SK-N-SH (cell line): ENCODE data around the gene SCO2. TPM values are rescaled to one million over a fixed set of nuclear protein-coding genes. Genes with fewer than 3 reads are reported as not detected.
A peak's percentile ranks its signal among the peaks of the same experiment; 100 is the strongest.

Experiments used
- CTCF ChIA-PET: fragments of 300-600, 350-600 bp; formaldehyde crosslinking; extraction: SDS; loops from one replicate; lab custom pipeline; 2021; lab: Yijun Ruan, JAX
- POLR2A ChIA-PET: fragments of 350-600 bp; sonication (Branson Sonifier 250); formaldehyde crosslinking; extraction: SDS; loops from one replicate; lab custom pipeline; 2020; ENCODE audit warnings: antibody characterized with exemption, inconsistent platforms; lab: Yijun Ruan, JAX
- DNase-seq: peaks from one replicate; pipeline ENCODE4 v3.0.0; 2012
- H2AFZ ChIP-seq: fragments of 200-600 bp; sonication (generic); 2 replicates; pipeline ENCODE4 v1.8.1; 2016; ENCODE audit warnings: antibody characterized with exemption, mild to moderate bottlenecking, low read depth
- H3F3A ChIP-seq: fragments of 200-600 bp; sonication (generic); replicated peaks from 2 replicates; pipeline ENCODE3; 2016; ENCODE audit warnings: antibody characterized with exemption, mild to moderate bottlenecking; ENCODE audit not compliant: insufficient read depth
- H3K27ac ChIP-seq, 2 experiments: fragments of 200-500 bp in 1 of 2; fragments of 200-600 bp in 1 of 2; sonication (Bioruptor generic) in 1 of 2; sonication (generic), shearing (Covaris generic) in 1 of 2; 2 replicates each; pipeline versions ENCODE4 v1.5.1 to v1.6.1; 2014 to 2016; ENCODE audit warnings: low read depth in 2 of 2, inconsistent platforms in 1 of 2, low read length in 1 of 2, mild to moderate bottlenecking in 1 of 2, mixed read lengths in 1 of 2
- H3K27me3 ChIP-seq: fragments of 200-600 bp; sonication (generic), shearing (Covaris generic); 2 replicates; pipeline ENCODE4 v1.6.1; 2016; ENCODE audit warnings: mixed run types; ENCODE audit not compliant: insufficient read depth
- H3K36me3 ChIP-seq, 2 experiments: fragments of 200-500 bp in 1 of 2; fragments of 200-600 bp in 1 of 2; sonication (Bioruptor generic) in 1 of 2; sonication (generic) in 1 of 2; replicated peaks in 1 of 2; 2 replicates each; pipeline versions ENCODE3 to v1.5.1; 2014 to 2016; ENCODE audit warnings: low read length in 1 of 2, mild to moderate bottlenecking in 1 of 2; ENCODE audit not compliant: insufficient read depth in 2 of 2, control insufficient read depth in 1 of 2
- H3K4me1 ChIP-seq, 2 experiments: fragments of 200-500 bp in 1 of 2; fragments of 200-600 bp in 1 of 2; sonication (Bioruptor generic) in 1 of 2; sonication (generic), shearing (Covaris generic) in 1 of 2; 2 replicates each; pipeline versions ENCODE4 v1.5.1 to v1.6.1; 2014 to 2016; ENCODE audit warnings: low read depth in 1 of 2, low read length in 1 of 2, mixed run types in 1 of 2; ENCODE audit not compliant: insufficient read depth in 2 of 2, control insufficient read depth in 1 of 2
- H3K4me2 ChIP-seq: fragments of 200-600 bp; sonication (generic), shearing (Covaris generic); 2 replicates; pipeline ENCODE4 v1.6.1; 2017; ENCODE audit warnings: mixed run types
- H3K4me3 ChIP-seq, 2 experiments: fragments of 200-500 bp in 1 of 2; fragments of 200-600 bp in 1 of 2; sonication (Bioruptor generic) in 1 of 2; sonication (generic), shearing (Covaris generic) in 1 of 2; 2 replicates each; pipeline versions ENCODE4 v1.5.1 to v1.8.1; 2014 to 2016; ENCODE audit warnings: low read depth in 2 of 2, inconsistent platforms in 1 of 2, low read length in 1 of 2, mild to moderate bottlenecking in 1 of 2, mixed read lengths in 1 of 2, moderate library complexity in 1 of 2
- H3K79me2 ChIP-seq: fragments of 200-600 bp; sonication (generic); 2 replicates; pipeline ENCODE4 v1.8.1; 2017; ENCODE audit warnings: mild to moderate bottlenecking; ENCODE audit not compliant: insufficient read depth
- H3K9ac ChIP-seq: fragments of 200-600 bp; sonication (generic); 2 replicates; pipeline ENCODE4 v1.6.1; 2017; ENCODE audit warnings: mixed run types
- H3K9me2 ChIP-seq: fragments of 200-600 bp; sonication (generic); 2 replicates; pipeline ENCODE4 v1.6.1; 2017; ENCODE audit warnings: mixed run types
- H3K9me3 ChIP-seq: fragments of 200-600 bp; sonication (generic); 2 replicates; pipeline ENCODE4 v1.6.1; 2017; ENCODE audit warnings: mixed run types, mild to moderate bottlenecking, moderate library complexity
- H4K20me1 ChIP-seq: fragments of 200-600 bp; sonication (generic); 2 replicates; pipeline ENCODE4 v1.6.1; 2017; ENCODE audit warnings: mild to moderate bottlenecking, mixed run types; ENCODE audit not compliant: insufficient read depth
- EP300 ChIP-seq, 2 experiments: IDR thresholded peaks; 2 replicates each; pipeline versions ENCODE4 v1.4.0 to v1.6.1; 2012; ENCODE audit warnings: borderline replicate concordance in 1 of 2, low read depth in 1 of 2, low read length in 1 of 2
- EZH2phosphoT487 ChIP-seq: fragments of 200-600 bp; sonication (generic); IDR thresholded peaks from 2 replicates; pipeline ENCODE4 v1.6.1; 2017; ENCODE audit warnings: low read depth, mixed run types, mild to moderate bottlenecking, antibody characterized with exemption, moderate library complexity, borderline replicate concordance
- FOXJ3 ChIP-seq: sonication (generic); formaldehyde crosslinking; IDR thresholded peaks from 2 replicates; pipeline ENCODE4 v1.5.1; 2020; ENCODE audit warnings: mild to moderate bottlenecking, missing genetic modification reagents
- GABPA ChIP-seq: IDR thresholded peaks from 2 replicates; pipeline ENCODE4 v1.4.0; 2012; ENCODE audit warnings: low read depth, mild to moderate bottlenecking
- NFIC ChIP-seq: IDR thresholded peaks from 2 replicates; pipeline ENCODE4 v1.4.0; 2012; ENCODE audit warnings: borderline replicate concordance
- POLR2AphosphoS5 ChIP-seq: IDR thresholded peaks from 2 replicates; pipeline ENCODE4 v1.6.1; 2012; ENCODE audit warnings: low read depth, low read length
- REST ChIP-seq: IDR thresholded peaks from 2 replicates; pipeline ENCODE4 v1.6.1; 2012; ENCODE audit warnings: mild to moderate bottlenecking, low read depth, low read length, moderate library complexity
- RFX5 ChIP-seq: IDR thresholded peaks from 2 replicates; pipeline ENCODE4 v1.6.1; 2012; ENCODE audit warnings: mild to moderate bottlenecking, improper control_type of control experiment, low read length
- RXRA ChIP-seq: IDR thresholded peaks from 2 replicates; pipeline ENCODE4 v1.4.0; 2012; ENCODE audit warnings: low read depth, mild to moderate bottlenecking, borderline replicate concordance
- TAF1 ChIP-seq: IDR thresholded peaks from 2 replicates; pipeline ENCODE4 v1.6.1; 2012; ENCODE audit warnings: low read depth, mild to moderate bottlenecking, low read length, moderate library complexity, borderline replicate concordance
- TCF12 ChIP-seq: IDR thresholded peaks from 2 replicates; pipeline ENCODE4 v1.4.0; 2012
- USF1 ChIP-seq: IDR thresholded peaks from 2 replicates; pipeline ENCODE4 v1.4.0; 2012; ENCODE audit warnings: low read depth, borderline replicate concordance
- YY1 ChIP-seq: IDR thresholded peaks from 2 replicates; pipeline ENCODE4 v1.4.0; 2012; ENCODE audit warnings: low read depth, mild to moderate bottlenecking
- WGBS: methylation state at CpG from one replicate; pipeline ENCODE4 v1.1.6; 2017; ENCODE audit warnings: low lambda C conversion rate; 5-methylcytosine and 5-hydroxymethylcytosine counted together
- polyA plus RNA-seq, 3 experiments: library from polyadenylated mRNA; depleted of rRNA; stranded (reverse); fragments of >200 nt; gene quantifications; 2 replicates each; pipeline ENCODE4 v1.2.3, GENCODE V29; 2012
- TF ChIP-seq, protein P1 (sequence below): IDR thresholded peaks from 2 replicates; pipeline ENCODE4; 2012
- TF ChIP-seq, protein P2 (sequence below): fragments of 150-350 bp; IDR thresholded peaks from 2 replicates; pipeline ENCODE4 v1.6.1; 2016; ENCODE audit warnings: mild to moderate bottlenecking, low read depth, low read length
- TF ChIP-seq, protein P3 (sequence below): IDR thresholded peaks from 2 replicates; pipeline ENCODE4 v1.4.0; 2012; ENCODE audit warnings: low read depth

Gene SCO2
- polyA plus RNA-seq, 1 of the 3 experiments (the other 2 are of a cell fraction) = 4.0 TPM

DNA sequence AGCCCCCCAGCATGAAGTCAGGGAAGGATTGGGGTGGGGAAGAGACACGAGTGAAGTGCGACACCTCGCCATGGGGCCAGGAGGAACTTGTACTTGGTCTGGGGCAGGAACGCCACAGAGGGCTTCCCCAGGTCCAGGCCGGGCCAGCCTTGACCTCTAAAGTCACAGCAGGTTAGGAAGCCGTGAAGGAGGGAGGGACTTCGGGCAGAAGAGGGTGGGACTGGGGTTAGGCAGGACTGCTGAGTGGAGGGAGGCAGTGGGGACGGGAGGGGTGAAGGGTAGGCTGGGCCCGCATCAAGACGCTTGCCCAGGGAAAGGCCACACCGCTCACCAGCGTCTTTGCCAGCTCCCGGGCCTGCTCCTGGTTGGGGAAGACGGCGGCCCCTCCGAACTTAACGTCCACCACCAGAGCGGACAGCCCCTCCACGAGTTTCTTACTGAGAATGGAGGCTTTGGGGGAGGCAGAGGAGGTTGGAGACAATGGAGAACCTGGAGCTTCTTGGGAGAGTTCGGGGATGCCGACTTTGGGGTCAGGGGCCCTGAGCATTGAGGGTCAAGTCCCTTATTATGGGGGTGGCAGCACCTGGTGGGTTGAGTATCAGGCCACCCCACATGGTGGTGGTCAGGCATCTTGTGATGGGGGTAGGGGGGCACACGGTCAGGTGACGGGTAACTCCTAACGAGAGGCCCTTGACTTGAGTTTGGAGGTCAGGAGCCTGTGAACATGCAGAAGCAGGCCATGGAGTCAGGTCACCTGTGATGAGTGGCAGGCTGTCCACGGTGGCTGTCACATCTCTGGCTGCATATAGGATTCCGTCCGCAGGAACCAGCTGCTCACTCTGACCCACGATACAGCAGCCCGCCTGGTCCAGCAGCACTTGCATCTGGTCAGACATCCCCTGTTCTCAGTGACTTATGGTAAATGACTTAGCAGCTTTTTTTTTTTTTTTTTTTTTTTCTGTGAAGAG is 1.7 kb upstream of the SCO2 start:
- ChIA-PET CTCF (interaction anchor here (0.6 to 3.0 kb wide), 8 partner anchors 9 to 93 kb away, joined by 3 to 18 read pairs (median 4); partner anchors contain the start of genes CPT1B and LMF2), POLR2A (no interaction called here)
- peak overlapping the region; percentile 80 to 81 for H3K4me3 ChIP-seq
- 41% methylated on average over 17 of the region's 29 CpGs for WGBS
- peak overlapping the region; percentile 80 for H3K9ac ChIP-seq
- H3K79me2 ChIP-seq = peaks cover 18% of the 10 kb centered on the region
- H3K36me3 ChIP-seq = peaks cover 0 to 19% of the 10 kb centered on the region in 2 experiments
- H4K20me1 ChIP-seq = peaks cover 8% of the 10 kb centered on the region; the same call in 1 of the 2 replicates
- peaks cover 19% of the 10 kb centered on the region for H3F3A ChIP-seq
- no peaks in the 10 kb centered on the region for H3K27me3 ChIP-seq
- peak overlapping the region; percentile 93 for H3K4me2 ChIP-seq
- no peaks in the 10 kb centered on the region for H3K9me2 ChIP-seq
- H2AFZ ChIP-seq = peak overlapping the region; percentile 76; the same call in 1 of the 2 replicates
- H3K9me3 ChIP-seq = no peaks in the 10 kb centered on the region
- H3K27ac ChIP-seq = peak overlapping the region; percentile 68 to 93
- no peak for TF ChIP-seq TAF1
- TF ChIP-seq, protein P1, sequence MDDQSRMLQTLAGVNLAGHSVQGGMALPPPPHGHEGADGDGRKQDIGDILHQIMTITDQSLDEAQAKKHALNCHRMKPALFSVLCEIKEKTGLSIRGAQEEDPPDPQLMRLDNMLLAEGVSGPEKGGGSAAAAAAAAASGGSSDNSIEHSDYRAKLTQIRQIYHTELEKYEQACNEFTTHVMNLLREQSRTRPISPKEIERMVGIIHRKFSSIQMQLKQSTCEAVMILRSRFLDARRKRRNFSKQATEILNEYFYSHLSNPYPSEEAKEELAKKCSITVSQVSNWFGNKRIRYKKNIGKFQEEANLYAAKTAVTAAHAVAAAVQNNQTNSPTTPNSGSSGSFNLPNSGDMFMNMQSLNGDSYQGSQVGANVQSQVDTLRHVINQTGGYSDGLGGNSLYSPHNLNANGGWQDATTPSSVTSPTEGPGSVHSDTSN = no peak
- H3K4me1 ChIP-seq = peaks cover 7 to 30% of the 10 kb centered on the region in 2 experiments; a peak in 2 of 4 replicates
- DNase-seq = peak; percentile 77

DNA sequence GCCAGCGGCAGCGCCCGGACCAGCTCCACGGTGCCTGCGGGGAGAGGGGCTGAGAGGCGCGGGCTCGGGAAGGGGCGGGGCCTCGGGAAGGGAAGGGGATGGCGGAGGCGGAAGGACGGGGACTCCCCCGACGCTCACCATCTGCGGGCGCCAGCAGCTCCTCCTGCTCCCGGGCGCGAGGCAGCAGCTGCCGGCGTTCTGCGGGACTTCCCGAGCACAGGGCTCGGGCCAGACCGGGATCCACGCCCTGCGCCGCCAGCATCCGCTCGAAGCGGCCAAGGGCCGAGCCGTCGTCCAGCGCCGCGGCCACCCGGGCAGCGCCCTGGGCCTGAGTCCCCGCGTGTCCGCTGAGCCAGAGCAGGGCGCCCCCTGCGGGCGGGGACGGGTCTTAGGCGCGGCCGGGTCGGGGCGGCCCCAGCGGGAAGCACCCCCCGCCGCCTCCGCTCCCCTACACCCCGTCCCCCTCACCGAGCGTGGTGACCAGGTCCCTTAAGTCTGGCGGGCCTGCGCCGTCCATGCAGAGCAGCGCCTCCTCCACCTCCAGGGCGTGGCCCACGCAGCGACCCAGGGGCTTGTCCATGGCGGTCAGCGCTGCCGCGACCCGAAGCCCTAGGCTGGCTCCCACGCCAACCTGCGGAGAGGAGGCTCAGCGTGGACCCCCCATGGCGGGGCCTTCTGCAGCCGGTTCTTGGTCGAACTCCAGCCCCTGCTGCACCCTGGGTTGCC is 873 bp upstream of the SCO2 start:
- Histone ChIP-seq H3K9me2 (no peaks in the 10 kb centered on the region), H3K79me2 (peaks cover 18% of the 10 kb centered on the region), H3K9ac (peak overlapping the region; percentile 80), H3K4me2 (peak overlapping the region; percentile 93), H3F3A (peaks cover 19% of the 10 kb centered on the region), H3K27ac (peak overlapping the region; percentile 68 to 93), H3K36me3 (peaks cover 4 to 27% of the 10 kb centered on the region in 2 experiments), H3K27me3 (no peaks in the 10 kb centered on the region), H4K20me1 (peaks cover 8% of the 10 kb centered on the region; the same call in 1 of the 2 replicates), H3K4me1 (peaks cover 7 to 27% of the 10 kb centered on the region in 2 experiments; a peak in 2 of 4 replicates), H3K4me3 (peak overlapping the region; percentile 80 to 81), H2AFZ (peak overlapping the region; percentile 76), H3K9me3 (no peaks in the 10 kb centered on the region)
- peak; percentile 92 for DNase-seq
- ChIA-PET CTCF (interaction anchor here (0.5 to 3.4 kb wide), 42 partner anchors 9 to 289 kb away, joined by 3 to 53 read pairs (median 4); partner anchors contain the start of genes CHKB, CPT1B, HDAC10 and KLHDC7B), POLR2A (interaction anchor here (1.1 to 2.9 kb wide), 13 partner anchors 13 to 224 kb away, joined by 3 to 12 read pairs (median 6); partner anchors contain the start of genes ADM2, CHKB, KLHDC7B and LMF2)
- 1% methylated on average over 13 of the region's 77 CpGs for WGBS
- TF ChIP-seq, protein P2, sequence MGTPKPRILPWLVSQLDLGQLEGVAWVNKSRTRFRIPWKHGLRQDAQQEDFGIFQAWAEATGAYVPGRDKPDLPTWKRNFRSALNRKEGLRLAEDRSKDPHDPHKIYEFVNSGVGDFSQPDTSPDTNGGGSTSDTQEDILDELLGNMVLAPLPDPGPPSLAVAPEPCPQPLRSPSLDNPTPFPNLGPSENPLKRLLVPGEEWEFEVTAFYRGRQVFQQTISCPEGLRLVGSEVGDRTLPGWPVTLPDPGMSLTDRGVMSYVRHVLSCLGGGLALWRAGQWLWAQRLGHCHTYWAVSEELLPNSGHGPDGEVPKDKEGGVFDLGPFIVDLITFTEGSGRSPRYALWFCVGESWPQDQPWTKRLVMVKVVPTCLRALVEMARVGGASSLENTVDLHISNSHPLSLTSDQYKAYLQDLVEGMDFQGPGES = no peak
- no peak for TF ChIP-seq POLR2AphosphoS5
- peak; percentile 40; the same call in 1 of the 2 replicates for TF ChIP-seq GABPA
- TF ChIP-seq RFX5 = no peak
- TF ChIP-seq EP300 (IDR thresholded peaks at IDR 0.05; ENCODE audit: borderline replicate concordance in 1 of 2, low read depth in 1 of 2, low read length in 1 of 2) = no peak; a peak in 1 of 4 replicates
- TF ChIP-seq FOXJ3 (CRISPR knock-in tag) = no peak
- TF ChIP-seq, protein P3, sequence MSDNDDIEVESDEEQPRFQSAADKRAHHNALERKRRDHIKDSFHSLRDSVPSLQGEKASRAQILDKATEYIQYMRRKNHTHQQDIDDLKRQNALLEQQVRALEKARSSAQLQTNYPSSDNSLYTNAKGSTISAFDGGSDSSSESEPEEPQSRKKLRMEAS = peak; percentile 58
- no peak for TF ChIP-seq RXRA
- no peak for TF ChIP-seq USF1
- TF ChIP-seq NFIC = no peak
- no peak for TF ChIP-seq YY1
- no peak for TF ChIP-seq EZH2phosphoT487
- TF ChIP-seq REST = no peak
- 0 out of 2 replicates have a peak, but pooled peaks have one; percentile 11 for TF ChIP-seq TCF12
